Fibroblast of lung (primary cell): ENCODE measurements around the gene ST6GALNAC2.

Experiments used
- CTCF ChIP-seq, 2 donors: IDR thresholded peaks in 1 of 2; conservative IDR thresholded peaks in 1 of 2; 1 replicate in 1 of 2; 2 replicates in 1 of 2; pipeline ENCODE4 v1.5.1; 2011 to 2012; ENCODE audit warnings: low read length in 2 of 2, control low read depth in 1 of 2, inconsistent platforms in 1 of 2, low read depth in 1 of 2, mild to moderate bottlenecking in 1 of 2
- EZH2 ChIP-seq: IDR thresholded peaks from 2 replicates; pipeline ENCODE4 v1.5.1; 2012; ENCODE audit warnings: low read length, control low read depth, mild to moderate bottlenecking; ENCODE audit errors: missing control alignments

GRCh38 chr17:76546556-76547182 is 39.0 kb downstream of the ST6GALNAC2 start:
- TF ChIP-seq CTCF (conservative IDR thresholded peaks at IDR 0.05 in 1 of 2, IDR thresholded peaks at IDR 0.05 in 1 of 2; ENCODE audit: low read depth in 1 of 2, low read length in 2 of 2) (no peak), EZH2 (no peak)
